C1 segment of cervical spinal cord (tissue), 14 donors: ENCODE results near the gene GDPD3.

ENCODE experiments used
- DNase-seq, 14 donors: peaks; one replicate each; lab custom pipeline; 2025; lab: John Stamatoyannopoulos, UW

The GDPD3 gene

DNA sequence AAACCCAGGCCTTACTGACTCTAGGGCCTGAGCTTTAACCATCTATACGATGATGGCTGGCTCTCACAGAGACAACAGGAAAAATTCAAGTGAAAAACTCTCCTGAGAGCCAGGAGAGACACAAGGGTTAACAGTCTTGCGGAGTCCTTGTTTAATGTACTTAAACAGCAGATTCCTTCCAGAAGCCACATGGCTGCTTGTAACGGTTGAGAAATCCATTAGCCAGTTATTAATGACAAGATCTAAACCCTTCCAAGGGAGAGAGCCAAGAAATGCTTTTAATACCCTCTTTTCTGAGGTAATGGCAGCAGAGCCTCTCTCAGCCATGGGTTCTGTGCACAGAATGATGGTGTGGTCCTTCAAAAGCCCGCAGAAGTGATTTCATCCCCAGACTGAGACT is 53.0 kb downstream of the GDPD3 start:
- DNase-seq: no peak

GRCh38 chr16:30054959-30055553 is 58.3 kb downstream of the GDPD3 start:
- DNase-seq: no peak
